VCaP (cell line): ENCODE measurements around the gene PDLIM1.

Source experiments
- H3K27ac ChIP-seq: fragments of 450-650 bp; 2 replicates; pipeline ENCODE4 v1.5.1; 2017
- TF ChIP-seq, protein P1 (sequence below): fragments of 450-650 bp; conservative IDR thresholded peaks from 2 replicates; pipeline ENCODE4 v1.5.1; 2017; ENCODE audit warnings: mild to moderate bottlenecking, moderate library complexity

The PDLIM1 gene

GRCh38 chr10:95333997-95334804 is 43.4 kb upstream of the PDLIM1 start:
- TF ChIP-seq, protein P1, sequence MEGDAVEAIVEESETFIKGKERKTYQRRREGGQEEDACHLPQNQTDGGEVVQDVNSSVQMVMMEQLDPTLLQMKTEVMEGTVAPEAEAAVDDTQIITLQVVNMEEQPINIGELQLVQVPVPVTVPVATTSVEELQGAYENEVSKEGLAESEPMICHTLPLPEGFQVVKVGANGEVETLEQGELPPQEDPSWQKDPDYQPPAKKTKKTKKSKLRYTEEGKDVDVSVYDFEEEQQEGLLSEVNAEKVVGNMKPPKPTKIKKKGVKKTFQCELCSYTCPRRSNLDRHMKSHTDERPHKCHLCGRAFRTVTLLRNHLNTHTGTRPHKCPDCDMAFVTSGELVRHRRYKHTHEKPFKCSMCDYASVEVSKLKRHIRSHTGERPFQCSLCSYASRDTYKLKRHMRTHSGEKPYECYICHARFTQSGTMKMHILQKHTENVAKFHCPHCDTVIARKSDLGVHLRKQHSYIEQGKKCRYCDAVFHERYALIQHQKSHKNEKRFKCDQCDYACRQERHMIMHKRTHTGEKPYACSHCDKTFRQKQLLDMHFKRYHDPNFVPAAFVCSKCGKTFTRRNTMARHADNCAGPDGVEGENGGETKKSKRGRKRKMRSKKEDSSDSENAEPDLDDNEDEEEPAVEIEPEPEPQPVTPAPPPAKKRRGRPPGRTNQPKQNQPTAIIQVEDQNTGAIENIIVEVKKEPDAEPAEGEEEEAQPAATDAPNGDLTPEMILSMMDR: no peak
- no peak overlapping the region for H3K27ac ChIP-seq

DNA sequence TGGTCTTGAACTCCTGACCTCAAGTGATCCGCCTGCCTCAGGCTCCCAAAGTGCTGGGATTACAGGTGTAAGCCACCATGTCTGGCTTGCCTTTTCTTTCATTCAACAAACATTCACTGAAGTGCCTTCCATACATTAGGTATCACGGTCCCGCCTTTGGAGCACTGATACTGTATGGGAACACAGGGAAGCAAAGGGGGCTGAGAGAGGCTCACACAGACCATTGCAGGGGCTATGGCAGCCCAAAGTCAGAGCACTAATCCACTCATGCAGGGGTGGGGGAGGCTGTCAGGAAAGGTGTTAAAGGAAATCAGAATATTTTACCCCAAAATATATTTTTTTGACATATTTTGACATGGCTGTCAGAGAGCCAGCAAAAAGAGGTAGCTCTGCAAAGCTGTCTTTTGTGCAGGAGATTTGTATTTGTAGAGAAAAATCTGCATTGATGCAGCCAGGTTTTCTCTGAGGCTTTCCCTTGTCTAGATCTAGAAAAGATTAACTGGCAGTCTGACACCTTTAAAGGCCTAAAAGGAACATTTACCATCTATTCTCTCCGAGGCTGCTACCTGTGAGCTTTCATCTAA is 42.0 kb upstream of the PDLIM1 start:
- TF ChIP-seq, protein P1: no peak
- no peak overlapping the region for H3K27ac ChIP-seq

DNA sequence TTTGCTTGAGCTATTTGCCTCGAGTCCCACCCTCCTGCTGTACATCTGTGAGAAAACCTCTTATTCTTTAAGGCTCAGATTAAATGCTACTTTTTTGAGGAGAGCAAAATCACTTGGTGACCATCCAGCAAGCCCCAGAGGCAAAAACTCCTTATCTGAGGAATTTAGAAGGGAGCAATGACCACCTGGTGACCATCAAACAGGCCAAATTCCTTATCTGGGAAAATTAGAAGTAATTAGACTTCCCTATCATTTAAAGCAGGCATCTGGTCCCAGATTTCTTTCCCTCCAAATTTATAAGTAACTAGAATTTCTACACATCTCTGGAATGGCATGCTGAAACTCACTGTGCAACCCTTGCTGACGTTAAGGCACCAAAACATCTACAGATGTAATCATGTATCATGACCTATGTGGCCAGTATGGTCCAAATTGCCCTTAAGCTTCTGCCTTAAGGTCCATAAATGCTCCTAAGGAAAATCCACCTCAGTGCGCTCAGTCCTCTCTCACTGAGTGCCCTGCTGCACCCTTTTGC is 40.9 kb upstream of the PDLIM1 start:
- H3K27ac ChIP-seq: no peak overlapping the region
- TF ChIP-seq, protein P1: no peak

DNA sequence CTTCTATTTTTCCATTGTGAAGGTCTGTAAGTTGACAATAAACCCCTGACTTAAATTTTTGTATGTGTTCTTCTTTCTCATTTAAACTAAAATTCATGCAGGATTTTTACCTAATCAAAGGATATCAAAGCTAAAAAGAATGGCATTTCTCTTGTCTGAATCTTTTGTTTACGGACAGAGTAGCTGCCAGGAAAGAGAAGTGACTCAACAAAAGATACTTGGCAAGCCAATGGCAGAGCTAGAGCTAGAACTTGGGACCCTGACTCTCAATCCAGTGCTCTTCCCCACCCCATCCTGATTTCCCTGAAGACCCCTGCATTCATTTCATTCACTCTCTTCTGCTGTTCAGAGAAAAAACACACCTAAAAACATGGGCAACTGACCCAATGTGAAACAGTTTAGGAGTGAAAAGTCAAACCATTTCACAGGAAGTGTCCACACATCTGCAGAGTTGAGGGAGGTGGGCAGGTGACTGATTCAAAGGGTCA is 40.2 kb upstream of the PDLIM1 start:
- peak overlapping the region; percentile 44; the same call in 1 of the 2 replicates for H3K27ac ChIP-seq
- TF ChIP-seq, protein P1: no peak

- no peak overlapping the region for H3K27ac ChIP-seq
- TF ChIP-seq, protein P1: no peak
Measured at GRCh38 chr10:95329296-95329695, 38.5 kb upstream of the PDLIM1 start.

DNA sequence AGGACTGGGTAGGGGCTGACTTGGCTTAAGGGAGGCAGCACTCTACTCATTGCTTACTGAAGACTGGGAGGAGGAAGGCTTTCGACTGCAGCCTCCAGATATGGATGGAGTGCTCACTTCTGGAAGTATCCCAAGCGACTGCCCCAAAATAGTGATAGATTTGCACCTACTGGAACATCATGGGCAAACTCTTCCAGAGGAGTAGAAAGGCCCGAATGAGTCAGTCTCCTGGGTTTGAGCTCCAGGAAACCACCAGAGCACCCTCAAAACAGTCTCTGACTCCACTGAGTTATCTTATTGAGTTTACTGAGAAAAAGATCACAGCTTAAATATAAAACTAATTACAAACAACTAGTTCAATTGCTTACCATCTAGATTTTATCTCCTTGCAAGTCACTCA is 37.2 kb upstream of the PDLIM1 start:
- no peak overlapping the region for H3K27ac ChIP-seq
- TF ChIP-seq, protein P1: no peak

GRCh38 chr10:95327367-95327766 is 36.6 kb upstream of the PDLIM1 start:
- TF ChIP-seq, protein P1: no peak
- H3K27ac ChIP-seq: no peak overlapping the region
